ENCODE data around the gene CLC.

GRCh38 chr19:39736088-39736487, 1.7 kb downstream of the CLC start:
- TF ChIP-seq POLR2A (IDR thresholded peaks at IDR 0.05) (no peak), CTCF (IDR thresholded peaks at IDR 0.05) (no peak)

Data from heart left ventricle (tissue), 13 donors.